ENCODE results near the gene PGRMC2. TPM values are rescaled to one million over a fixed set of nuclear protein-coding genes. Genes with fewer than 3 reads are reported as not detected.
A peak's percentile ranks its signal among the peaks of the same experiment; 100 is the strongest.

The PGRMC2 gene
- total RNA-seq, 2 experiments from 2014 or later, result 43.8 to 47.0 TPM

DNA sequence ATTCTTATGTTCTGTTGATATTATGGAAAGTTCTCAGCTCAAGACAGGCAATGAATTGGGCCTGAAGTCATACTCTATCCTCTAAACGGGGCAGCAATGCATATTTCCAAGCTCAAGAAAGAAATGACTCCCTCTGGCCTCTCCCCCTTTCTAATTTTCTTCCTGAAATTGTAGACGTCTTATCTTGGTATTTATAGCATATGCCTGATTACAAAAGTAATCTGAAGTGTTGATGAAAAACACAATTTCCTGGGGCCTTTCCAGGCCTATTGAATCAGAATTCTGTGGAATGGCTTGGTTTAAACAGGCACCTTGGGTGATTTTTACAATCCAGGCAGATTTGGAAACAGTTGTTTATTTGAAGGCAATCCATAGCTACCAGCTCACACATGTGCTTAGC is 21.4 kb upstream of the PGRMC2 start:
- Mint-ChIP-seq H3K4me3 (no peak overlapping the region), H3K27me3 (no peaks in the 10 kb centered on the region), H3K4me1 (peaks cover 2% of the 10 kb centered on the region), H3K27ac (no peak overlapping the region), H3K9me3 (no peaks in the 10 kb centered on the region), H3K36me3 (peaks cover 14% of the 10 kb centered on the region)
- no peak for DNase-seq

DNA sequence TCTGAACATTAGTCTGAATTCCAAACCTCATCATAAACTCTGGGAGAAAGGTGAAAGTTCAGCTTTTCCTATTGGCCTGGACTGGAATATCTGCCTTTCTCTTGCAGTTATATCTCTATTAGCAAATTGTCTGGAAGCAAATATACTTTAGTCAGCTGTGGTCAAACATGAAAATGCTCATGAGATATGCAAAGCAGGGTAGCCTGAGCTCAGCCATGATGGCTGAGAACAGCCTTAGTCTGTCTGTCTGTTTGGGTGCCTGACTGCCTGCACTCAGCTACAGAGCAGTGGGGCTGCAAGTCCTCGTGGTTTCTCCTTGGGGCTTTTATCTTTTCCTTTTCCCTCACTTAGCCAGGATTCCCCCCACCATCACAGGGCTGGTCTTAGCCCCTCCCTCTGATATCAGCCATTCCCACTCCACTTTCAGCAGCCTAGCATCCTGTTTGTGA is 19.5 kb upstream of the PGRMC2 start:
- H3K27me3 Mint-ChIP-seq, result no peaks in the 10 kb centered on the region
- no peak for DNase-seq
- H3K4me1 Mint-ChIP-seq, result peaks cover 2% of the 10 kb centered on the region
- no peak overlapping the region for H3K27ac Mint-ChIP-seq
- H3K9me3 Mint-ChIP-seq, result no peaks in the 10 kb centered on the region
- H3K4me3 Mint-ChIP-seq, result no peak overlapping the region
- H3K36me3 Mint-ChIP-seq, result peaks cover 18% of the 10 kb centered on the region

DNA sequence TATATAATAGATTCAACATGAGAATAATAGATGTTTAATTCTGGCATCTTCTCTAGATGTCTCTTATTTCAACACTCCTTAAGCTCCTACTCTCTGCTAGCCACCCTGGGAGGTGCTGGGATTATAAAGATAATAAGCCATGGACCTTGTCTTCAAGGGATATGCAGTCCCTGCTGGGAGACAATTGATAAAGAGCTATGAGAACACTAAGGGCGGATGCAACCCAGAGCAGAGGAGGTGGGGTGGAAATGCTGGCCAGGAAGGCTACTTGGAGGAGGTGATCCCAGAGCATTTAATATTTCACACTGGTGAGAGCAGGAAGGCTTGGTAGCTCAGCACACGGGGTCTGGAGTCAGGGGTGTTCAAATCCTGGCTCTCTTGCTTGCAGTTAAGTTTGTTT is 18.3 kb upstream of the PGRMC2 start:
- Mint-ChIP-seq H3K9me3 (no peaks in the 10 kb centered on the region), H3K27ac (no peak overlapping the region), H3K36me3 (peaks cover 18% of the 10 kb centered on the region), H3K4me3 (no peak overlapping the region), H3K4me1 (peaks cover 2% of the 10 kb centered on the region), H3K27me3 (no peaks in the 10 kb centered on the region)
- DNase-seq, result no peak

DNA sequence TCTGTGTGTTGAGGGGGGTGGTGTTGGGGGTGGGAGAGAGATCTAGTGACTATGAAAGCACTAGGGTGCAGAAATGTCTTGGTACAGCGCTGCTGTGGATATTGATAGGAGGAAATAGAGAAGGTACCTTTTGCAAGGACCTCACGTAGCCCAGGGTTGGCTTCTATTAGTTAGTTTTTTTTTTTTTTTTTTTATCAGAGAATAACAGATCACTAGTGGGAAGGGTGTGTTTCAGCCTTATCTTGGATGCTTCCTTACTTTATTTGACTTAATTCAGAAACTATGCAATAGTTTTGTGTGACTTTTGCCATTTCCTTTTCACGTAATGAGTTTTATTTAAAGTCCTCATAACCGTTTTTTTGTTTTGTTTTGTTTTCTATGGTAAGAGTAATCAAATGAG is 16.4 kb upstream of the PGRMC2 start:
- peaks cover 2% of the 10 kb centered on the region for H3K4me1 Mint-ChIP-seq

DNA sequence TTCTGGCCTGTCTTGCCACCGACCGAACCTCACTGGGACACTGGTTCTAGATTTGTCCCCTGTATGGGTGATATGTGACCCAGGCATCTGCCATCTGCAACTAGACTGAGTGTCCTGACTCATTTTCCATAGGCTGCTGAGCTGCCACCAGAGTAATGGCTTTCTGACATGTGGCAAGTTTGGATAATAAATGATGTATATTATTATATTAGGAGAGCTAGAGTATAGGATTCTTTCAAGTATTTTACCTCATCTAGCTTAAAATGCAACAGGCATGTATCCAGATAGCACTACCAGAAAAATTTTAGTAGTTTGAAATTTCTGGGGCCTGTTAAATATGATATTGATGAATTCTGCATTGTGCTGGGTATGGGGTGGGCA is 15.8 kb upstream of the PGRMC2 start:
- Mint-ChIP-seq H3K27me3 (no peaks in the 10 kb centered on the region), H3K9me3 (no peaks in the 10 kb centered on the region), H3K4me3 (no peak overlapping the region), H3K4me1 (peaks cover 2% of the 10 kb centered on the region), H3K27ac (no peak overlapping the region), H3K36me3 (peaks cover 13% of the 10 kb centered on the region)
- DNase-seq, result no peak

More for the DNA sequence above, 16.4 kb upstream of the PGRMC2 start:
- H3K36me3 Mint-ChIP-seq, result peaks cover 16% of the 10 kb centered on the region
- no peak overlapping the region for H3K4me3 Mint-ChIP-seq
- H3K27ac Mint-ChIP-seq, result no peak overlapping the region
- no peaks in the 10 kb centered on the region for H3K9me3 Mint-ChIP-seq
- DNase-seq, result no peak
- no peaks in the 10 kb centered on the region for H3K27me3 Mint-ChIP-seq

DNA sequence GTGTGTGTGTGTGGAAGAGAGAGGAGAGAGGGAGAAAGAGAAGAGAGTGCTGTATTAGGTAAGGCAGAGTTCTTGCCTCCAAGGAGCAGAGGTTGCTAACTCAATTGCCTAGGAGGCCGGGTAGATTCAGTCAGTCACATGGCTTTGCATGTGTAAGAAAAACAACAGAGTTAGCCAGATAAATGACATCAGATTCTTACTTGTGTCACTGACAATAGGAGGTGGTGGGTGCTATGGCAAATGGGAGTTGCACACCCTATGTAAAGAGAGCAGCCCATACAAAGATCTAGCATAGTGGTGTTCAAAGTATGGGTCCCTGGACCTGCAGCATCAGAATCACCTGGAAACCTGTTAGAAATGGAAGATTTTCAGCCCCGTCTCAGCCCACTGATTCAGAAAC is 14.4 kb upstream of the PGRMC2 start:
- Mint-ChIP-seq H3K4me3 (no peak overlapping the region), H3K27ac (no peak overlapping the region), H3K9me3 (no peaks in the 10 kb centered on the region), H3K36me3 (peaks cover 9% of the 10 kb centered on the region), H3K27me3 (no peaks in the 10 kb centered on the region), H3K4me1 (no peaks in the 10 kb centered on the region)
- DNase-seq, result no peak

DNA sequence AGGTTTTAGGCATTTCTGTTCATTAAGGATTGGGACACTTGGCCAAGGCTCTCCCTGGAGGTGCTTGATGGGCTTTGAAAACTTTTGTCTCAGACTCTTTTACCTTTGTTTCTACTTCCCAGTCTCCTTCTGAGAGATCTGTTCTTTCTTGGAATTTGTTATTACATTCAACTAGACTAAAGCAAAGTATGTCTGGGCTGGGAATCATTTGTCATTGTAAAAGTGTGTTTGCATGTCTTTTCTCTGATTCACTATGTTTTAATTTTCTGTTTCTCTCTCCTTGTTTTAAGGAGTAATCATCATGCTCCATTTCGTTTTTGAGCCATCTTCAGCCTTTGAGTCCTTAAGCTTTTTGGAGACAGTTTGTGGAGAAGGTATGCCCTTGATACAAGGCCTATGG is 12.2 kb upstream of the PGRMC2 start:
- no peak overlapping the region for H3K27ac Mint-ChIP-seq
- H3K4me3 Mint-ChIP-seq, result no peak overlapping the region
- peaks cover 8% of the 10 kb centered on the region for H3K36me3 Mint-ChIP-seq
- no peak for DNase-seq
- no peaks in the 10 kb centered on the region for H3K27me3 Mint-ChIP-seq
- H3K4me1 Mint-ChIP-seq, result no peaks in the 10 kb centered on the region
- H3K9me3 Mint-ChIP-seq, result no peaks in the 10 kb centered on the region

DNA sequence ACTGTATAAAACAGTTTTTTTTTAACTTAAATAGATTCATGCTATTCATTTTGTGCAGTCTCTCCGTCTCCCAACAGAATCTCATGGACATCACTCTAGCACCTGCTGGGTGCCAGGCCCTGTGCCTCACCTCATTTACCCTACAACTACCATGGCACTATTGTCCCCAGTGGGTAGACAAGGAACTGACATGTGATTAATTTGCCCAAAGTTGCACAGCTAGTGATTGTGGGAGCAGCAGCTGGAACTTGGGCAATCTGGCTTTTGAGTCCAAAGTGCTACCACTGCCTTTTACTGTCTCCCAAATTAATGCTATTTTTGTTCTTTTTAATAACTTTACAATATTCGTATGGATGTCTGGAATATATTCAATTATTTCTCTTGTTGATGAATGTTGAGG is 11.2 kb upstream of the PGRMC2 start:
- H3K4me1 Mint-ChIP-seq, result no peaks in the 10 kb centered on the region
- no peak overlapping the region for H3K27ac Mint-ChIP-seq
- H3K36me3 Mint-ChIP-seq, result peaks cover 8% of the 10 kb centered on the region
- DNase-seq, result no peak
- H3K27me3 Mint-ChIP-seq, result no peaks in the 10 kb centered on the region
- H3K9me3 Mint-ChIP-seq, result no peaks in the 10 kb centered on the region
- no peak overlapping the region for H3K4me3 Mint-ChIP-seq

DNA sequence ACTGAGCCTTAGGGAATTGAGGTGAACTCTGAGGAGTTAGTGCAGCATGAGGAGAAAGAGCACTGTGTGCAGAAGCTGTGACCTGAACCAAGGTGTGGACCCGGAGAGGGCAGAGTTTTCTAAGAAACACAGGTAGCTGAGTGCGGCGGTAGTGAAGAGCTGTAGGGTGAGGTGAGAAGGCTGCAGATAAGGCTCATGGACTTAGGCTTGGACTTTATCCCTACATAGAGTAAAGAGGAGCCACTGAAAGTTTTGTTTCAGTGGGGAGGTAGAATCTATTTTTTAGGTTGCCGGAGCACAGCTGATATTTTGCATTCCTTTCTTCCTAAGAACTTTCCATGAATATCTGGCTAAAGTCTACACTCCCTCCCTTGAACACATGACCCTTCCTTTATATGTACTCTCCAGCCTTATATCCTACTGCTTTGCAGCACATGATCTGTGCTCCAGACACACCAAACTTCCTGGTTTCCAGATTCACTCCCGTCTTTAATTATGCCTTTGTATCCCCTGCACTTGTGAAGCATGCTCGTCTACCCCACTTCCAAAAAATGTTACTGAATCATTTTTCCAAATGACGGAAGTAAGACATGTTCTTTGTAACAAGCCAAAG is 10.6 kb upstream of the PGRMC2 start:
- no peak for DNase-seq
- no peak overlapping the region for H3K27ac Mint-ChIP-seq
- H3K4me1 Mint-ChIP-seq, result no peaks in the 10 kb centered on the region
- H3K36me3 Mint-ChIP-seq, result peaks cover 8% of the 10 kb centered on the region
- H3K9me3 Mint-ChIP-seq, result no peaks in the 10 kb centered on the region
- H3K27me3 Mint-ChIP-seq, result no peaks in the 10 kb centered on the region
- H3K4me3 Mint-ChIP-seq, result no peak overlapping the region

DNA sequence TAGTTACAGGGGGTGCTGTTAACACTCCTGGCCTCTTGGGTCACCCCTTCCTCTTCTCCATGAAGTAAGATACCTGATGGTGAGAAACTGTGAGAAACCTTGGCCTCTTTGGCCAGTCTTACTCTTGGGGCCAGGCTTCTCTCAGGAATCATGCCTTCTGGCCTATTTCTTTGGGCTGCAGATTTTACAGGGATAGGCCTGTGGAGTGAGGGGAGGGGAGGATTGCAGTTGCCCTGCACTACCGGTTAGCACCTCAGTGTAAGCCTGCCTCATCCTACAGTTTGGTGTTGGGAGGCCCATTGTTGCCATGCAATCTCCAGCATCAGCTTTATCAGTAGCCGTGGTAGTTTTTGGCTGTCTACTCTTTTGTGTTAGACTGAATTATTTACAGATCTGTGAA is 7.6 kb upstream of the PGRMC2 start:
- Mint-ChIP-seq H3K36me3 (peaks cover 6% of the 10 kb centered on the region), H3K4me1 (peaks cover 4% of the 10 kb centered on the region), H3K27ac (no peak overlapping the region), H3K9me3 (no peaks in the 10 kb centered on the region), H3K27me3 (no peaks in the 10 kb centered on the region), H3K4me3 (no peak overlapping the region)
- no peak for DNase-seq

DNA sequence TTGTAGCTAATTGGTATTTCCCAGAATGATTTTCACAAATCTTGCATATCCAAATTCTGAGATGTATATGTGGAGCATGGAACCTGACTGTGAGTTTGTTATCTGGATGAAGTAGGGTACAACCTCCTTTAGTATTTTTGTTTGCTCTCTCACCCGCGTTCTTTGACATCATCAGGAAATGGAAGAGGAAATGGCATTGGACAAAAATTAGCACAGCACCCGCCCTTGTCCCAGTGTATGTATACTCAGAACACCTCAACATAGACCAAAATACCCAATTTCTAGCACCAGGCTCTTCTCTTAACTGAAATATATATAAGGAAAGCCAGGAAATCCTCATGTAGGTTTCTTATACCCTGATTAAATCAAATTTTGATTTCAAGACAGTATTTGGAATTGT is 6.9 kb upstream of the PGRMC2 start:
- DNase-seq, result no peak
- Mint-ChIP-seq H3K4me3 (no peak overlapping the region), H3K4me1 (peaks cover 6% of the 10 kb centered on the region), H3K9me3 (peaks cover under 1% of the 10 kb centered on the region), H3K27ac (no peak overlapping the region), H3K27me3 (no peaks in the 10 kb centered on the region), H3K36me3 (peaks cover 7% of the 10 kb centered on the region)

DNA sequence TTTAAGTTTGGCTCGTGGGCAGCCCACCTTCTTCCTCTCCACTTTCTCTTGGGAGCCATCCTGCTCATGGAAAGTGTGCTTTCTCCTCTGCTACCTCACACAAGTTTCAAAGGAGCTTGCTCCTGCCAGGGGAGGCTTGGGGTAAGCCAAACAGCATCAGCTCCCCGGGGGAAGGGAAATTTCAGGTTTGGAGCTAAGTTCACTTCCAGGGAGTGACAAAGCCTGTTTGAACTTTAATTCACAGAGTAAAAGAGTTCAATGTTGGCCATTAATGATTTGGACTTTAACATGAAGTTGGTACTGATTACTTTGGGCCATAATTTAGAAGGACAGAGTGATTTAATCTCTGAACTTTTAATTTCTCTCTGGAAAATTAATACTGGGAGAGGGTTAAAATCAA is 4.7 kb upstream of the PGRMC2 start:
- peaks cover 2% of the 10 kb centered on the region for H3K9me3 Mint-ChIP-seq
- DNase-seq, result no peak
- peaks cover 11% of the 10 kb centered on the region for H3K4me1 Mint-ChIP-seq
- no peak overlapping the region for H3K27ac Mint-ChIP-seq
- no peak overlapping the region for H3K4me3 Mint-ChIP-seq
- peaks cover 9% of the 10 kb centered on the region for H3K36me3 Mint-ChIP-seq
- H3K27me3 Mint-ChIP-seq, result no peaks in the 10 kb centered on the region

DNA sequence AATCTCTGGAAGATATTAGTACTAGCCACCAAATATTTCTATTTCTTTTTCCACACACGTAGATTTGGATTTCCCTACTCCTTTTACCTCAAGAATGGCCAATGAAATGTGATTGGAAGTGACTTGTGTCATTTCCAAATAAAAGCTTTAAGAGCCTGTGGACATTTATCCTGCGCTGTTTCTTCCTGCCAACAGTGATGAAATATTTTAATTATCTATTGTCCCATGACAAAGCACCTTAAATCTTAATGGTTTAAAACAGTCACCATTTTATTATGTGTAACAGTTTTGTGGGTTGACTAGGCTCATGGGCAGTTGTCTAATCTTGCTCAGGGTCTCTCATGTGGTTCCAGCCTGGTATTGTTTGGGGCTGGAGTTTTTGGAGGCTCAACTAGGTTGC is 3.5 kb upstream of the PGRMC2 start:
- Mint-ChIP-seq H3K27me3 (no peaks in the 10 kb centered on the region), H3K36me3 (peaks cover 8% of the 10 kb centered on the region), H3K9me3 (peaks cover 2% of the 10 kb centered on the region), H3K27ac (no peak overlapping the region), H3K4me3 (no peak overlapping the region), H3K4me1 (peaks cover 14% of the 10 kb centered on the region)
- no peak for DNase-seq

DNA sequence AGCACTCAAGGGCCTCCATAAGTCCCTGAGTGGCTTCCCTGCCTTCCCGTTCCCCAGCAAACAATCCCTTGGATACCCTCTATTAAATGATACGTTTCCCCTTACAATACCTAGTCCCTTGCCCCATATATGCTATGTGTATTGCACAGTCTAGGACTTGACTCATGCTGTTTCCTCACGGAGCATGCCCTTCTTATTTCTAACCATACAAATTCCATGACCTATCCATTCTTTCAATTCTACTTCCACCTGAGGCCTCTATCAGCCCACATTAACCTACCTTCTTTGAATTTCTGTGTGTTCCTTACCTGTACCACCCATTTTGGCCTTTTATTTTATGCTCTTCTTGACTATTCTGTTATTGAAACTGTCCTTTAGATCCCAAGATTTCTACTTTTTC is 2.9 kb upstream of the PGRMC2 start:
- Mint-ChIP-seq H3K9me3 (peaks cover 2% of the 10 kb centered on the region), H3K4me1 (peaks cover 16% of the 10 kb centered on the region), H3K27ac (no peak overlapping the region), H3K36me3 (peaks cover 14% of the 10 kb centered on the region), H3K27me3 (no peaks in the 10 kb centered on the region), H3K4me3 (no peak overlapping the region)
- no peak for DNase-seq

DNA sequence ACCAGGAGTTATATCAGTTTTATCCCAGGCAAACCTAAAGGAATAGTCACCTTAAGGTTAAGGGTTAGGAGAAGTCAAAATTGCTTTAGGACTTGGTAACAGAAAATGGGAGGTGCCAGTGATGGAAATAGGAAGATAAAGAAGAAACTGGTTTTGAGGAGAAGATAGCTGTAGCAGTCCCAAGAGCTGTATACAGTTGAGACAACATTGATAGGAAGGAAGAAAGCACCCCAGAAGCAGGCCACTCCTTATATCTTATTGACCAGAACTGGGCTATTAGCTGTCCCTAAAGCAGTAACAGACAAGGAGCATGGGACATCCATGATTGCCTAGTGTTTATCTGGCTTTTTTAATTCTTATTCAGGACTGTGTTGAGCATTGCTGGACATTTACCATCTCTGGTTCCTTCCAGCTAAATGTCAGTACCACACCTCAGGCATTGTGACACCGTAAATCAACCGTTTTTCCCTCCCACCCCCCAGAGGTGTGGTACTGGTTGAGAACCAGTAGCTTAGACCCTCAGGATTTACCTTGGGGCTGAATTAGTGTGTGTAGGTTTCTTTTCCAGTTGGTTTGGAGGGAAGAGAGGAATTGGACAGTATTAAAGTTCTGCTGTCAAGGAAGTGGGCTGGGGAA is 2.0 kb upstream of the PGRMC2 start:
- no peaks in the 10 kb centered on the region for H3K27me3 Mint-ChIP-seq
- H3K27ac Mint-ChIP-seq, result no peak overlapping the region
- peaks cover 22% of the 10 kb centered on the region for H3K4me1 Mint-ChIP-seq
- DNase-seq, result no peak
- peaks cover 2% of the 10 kb centered on the region for H3K9me3 Mint-ChIP-seq
- H3K4me3 Mint-ChIP-seq, result peak overlapping the region; percentile 11
- peaks cover 19% of the 10 kb centered on the region for H3K36me3 Mint-ChIP-seq

DNA sequence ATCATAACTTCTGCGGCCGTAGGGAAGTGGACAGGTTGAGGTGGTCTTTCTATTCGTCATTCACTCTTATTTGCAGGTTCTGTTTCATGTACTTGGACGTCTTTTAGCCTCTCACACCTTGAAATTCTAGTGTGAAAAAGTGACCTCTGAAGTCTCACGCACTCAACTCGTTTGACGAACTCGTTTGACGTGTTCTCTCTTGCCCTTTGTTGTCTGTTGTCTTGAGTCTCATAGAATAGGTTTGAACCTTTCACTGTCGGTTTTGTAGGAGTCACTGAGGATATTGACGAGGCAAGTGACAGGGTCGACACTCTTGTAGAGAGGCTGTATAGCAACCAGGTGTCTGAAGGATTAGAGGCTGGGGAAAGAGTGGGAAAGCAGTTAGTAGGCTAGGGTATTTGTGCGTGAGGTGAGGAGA is 1.1 kb upstream of the PGRMC2 start:
- Mint-ChIP-seq H3K4me3 (peak overlapping the region; percentile 83), H3K27me3 (no peaks in the 10 kb centered on the region), H3K27ac (peak overlapping the region; percentile 89), H3K36me3 (peaks cover 26% of the 10 kb centered on the region), H3K9me3 (peaks cover 2% of the 10 kb centered on the region), H3K4me1 (peaks cover 24% of the 10 kb centered on the region)
- peak; percentile 15 for DNase-seq
